NCI-H69 (cell line): Measurements from ENCODE around the gene SMTNL2.

ENCODE experiments used
- DNase-seq: peaks from one replicate; lab custom pipeline; 2025; lab: John Stamatoyannopoulos, UW

SMTNL2 gene

GRCh38 chr17:4584101-4584916 lies at the start of gene SMTNL2:
Gene SMTNL2, plus strand, starts transcription at chr17:4584529. Its CDS starts 77 bp downstream, at chr17:4584606.
- peak; percentile 48 for DNase-seq

- DNase-seq = no peak
Measured at GRCh38 chr17:4534928-4535666, 49.2 kb upstream of the SMTNL2 start.

DNA sequence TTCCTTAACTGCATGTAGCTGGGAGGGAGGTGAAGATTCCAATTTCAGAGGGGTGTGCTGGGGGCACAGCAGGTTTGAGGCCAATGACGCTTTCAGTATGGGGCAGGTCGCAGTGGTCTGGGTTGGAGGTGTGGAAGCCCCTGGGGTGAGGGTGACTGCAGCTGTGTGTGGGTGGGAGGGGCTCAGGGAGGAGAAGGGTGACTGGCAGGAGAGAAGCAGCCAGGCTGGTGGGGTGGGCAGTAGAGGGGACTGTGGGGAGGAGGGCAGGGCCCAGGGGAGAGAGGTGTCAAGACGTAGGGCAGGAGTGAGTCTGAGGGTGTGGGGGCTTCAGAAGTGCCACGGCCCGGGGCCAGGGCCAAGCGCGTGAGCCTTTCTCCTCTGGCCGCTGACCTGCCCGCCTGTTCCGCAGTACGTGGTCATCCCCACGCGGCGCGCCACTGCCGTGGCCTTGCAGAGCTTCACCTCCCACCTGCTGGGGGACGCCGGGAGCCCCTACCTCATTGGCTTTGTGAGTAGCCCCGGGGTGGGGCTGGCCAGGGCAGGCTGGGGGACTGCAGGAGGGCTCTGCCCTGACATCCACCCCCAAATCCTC lies 48.6 kb upstream of the SMTNL2 start:
- DNase-seq = no peak

DNA sequence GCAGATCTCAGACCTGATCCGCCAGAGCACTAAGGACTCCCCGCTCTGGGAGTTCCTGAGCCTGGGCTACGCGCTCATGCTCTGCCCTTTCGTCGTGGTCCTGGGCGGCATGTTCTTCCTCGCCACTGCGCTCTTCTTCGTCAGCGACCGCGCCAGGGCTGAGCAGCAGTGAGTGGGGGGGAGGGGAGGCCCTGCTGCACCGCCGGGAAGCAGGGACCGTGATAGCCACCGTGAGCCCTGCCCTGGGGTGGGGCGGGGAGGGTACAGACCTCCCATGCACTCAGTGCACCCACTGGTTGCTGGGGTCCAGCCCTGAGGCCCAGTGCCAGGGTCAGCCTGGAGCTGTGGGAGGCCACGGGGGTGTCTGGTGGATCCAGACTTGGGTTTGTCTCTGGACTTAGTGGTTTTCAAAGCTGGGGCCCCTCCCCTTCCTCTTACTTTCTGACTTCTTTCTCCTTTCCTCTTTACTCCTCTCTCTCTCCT lies 48.0 kb upstream of the SMTNL2 start:
- DNase-seq = no peak

DNA sequence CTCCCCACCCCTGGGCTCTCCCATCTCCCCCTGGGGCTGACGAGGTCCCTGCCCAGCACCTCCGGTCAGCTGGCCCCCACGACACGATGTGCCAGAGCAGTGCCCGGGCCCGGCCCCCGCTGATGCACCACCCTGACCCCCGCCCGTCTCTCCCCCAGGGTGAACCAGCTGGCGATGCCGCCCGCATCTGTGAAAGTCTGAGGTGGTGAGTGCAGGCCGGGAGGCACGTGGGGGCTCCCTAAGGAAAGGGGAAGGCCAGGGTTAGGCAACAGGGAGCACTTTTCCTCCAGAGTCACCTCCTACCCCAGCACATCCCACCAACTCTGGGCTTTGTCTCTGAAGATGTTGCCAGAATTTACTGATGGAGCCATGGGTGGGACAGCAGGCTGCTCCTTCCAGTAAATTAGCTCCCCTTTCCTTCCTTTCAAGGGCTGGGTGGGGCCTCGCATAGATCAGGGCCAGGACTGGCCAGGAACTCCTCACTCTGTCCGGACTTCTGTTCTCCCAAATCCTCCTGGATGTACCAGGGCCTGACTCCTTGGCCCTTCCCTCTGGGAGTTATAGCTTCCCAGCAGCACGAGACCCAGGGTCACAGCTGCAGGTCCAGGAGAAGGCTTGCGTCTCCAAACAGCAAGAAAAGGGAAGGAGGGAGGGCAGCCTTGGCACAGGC lies 47.5 kb upstream of the SMTNL2 start:
- no peak for DNase-seq

DNA sequence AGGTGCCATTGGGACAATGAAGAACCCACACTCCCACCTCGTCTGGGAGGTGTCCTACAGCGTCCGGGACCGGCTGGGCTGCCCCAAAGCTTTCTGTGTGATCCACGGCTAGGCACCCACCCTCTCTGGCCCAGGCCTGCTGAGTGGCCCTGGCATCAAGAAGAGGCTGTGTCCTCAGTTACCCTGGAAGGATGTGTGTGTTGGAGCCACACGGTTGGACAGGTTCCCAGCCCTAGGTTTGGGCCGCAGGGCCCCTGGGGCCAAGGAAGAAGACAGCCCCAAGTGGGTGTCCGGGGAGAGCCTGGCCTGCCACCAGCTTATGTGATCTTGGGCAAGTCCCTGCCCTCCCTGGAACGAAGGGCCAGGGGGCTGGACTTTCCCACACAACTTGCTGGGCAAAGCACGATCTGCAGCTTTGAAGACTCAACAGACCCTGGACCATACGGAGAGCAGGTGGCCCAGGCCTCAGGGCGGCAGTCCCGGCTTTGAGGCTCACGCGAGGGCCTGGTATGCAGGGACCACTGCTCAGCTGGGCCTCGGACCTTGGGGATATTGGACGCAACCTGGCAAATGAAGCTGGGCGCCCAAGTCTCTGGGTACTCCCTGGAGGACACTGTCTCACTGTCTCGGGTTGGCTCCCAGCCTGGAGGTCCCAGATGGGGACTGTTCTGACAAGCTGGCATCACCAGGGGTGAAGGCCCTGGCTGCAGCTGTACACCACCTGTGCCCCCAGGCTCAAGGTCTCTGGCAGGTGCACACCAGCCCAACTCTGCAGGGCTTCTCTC lies 46.7 kb upstream of the SMTNL2 start:
- DNase-seq = no peak

DNA sequence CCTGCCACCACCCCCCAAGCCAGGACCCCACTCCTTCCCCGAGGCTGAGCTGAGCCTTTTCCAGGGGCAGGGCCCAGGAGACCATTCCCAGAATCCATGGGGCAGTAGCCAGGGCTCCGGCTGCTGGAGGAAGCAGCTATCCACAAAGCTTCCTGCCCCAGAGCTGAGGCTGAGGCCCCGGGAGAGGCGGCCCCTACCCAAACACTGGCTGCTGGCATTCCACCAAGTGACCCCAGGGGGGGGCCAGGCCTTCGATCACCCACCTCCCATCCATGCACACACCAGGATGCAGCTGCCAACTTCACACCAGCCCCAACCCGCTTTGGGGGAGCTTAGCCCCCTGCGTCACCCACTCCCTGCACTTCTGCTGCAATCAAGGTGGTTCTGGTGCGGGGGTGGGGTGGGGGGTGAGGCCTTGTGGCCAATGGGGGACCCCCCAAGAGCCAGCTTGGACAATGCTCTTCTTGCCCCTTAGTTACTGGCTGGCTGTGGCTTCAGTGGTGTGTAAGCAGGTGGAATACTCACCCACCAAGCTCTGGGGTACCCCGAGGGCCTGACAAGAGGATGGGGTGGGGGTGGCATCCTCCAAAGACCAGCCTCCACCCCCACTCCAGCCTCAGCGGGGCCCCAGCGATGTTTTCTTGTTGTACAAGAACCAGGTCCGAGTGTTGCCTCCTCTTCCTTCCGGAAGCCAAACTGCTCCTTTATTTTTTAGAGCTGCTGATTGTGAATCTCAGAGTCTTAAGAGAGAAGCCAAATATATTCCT lies 45.9 kb upstream of the SMTNL2 start:
- no peak for DNase-seq

GRCh38 chr17:4539025-4539424 lies 45.3 kb upstream of the SMTNL2 start:
- DNase-seq = no peak

- DNase-seq = no peak
Measured at GRCh38 chr17:4539576-4540223, 44.6 kb upstream of the SMTNL2 start.

- DNase-seq = no peak
Measured at GRCh38 chr17:4540224-4540651, 44.1 kb upstream of the SMTNL2 start.

DNA sequence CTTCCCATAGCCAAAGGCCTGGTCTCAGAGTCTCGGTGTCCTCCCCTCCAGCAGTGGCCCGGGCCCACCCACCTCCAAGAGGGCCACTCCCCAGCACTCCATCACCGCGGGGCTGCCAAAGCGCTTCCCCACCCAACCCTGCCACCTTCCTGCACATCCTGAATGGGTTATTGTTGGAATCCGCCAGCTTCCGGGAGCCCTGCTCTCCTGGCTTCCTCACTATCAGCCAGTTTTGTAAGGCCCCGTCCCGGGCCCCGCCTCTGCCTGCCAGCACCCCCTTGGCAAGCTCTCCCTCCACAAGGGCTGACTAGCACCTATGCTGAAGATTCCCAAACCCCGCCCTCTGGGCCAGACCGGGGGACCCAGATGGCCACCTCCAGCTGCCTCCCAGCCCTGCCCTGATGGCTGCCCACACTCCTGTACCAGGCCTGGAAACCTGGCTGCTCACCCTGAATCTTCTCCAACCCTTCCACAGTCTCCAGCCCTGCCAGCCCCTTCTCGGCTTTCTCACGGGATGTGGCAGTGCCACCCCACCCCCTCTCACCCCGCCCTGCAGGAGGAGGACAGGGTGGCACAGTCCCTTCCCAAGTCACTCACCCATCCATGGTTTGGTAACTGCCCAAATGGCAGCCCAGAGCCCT lies 43.5 kb upstream of the SMTNL2 start:
- DNase-seq = no peak

DNA sequence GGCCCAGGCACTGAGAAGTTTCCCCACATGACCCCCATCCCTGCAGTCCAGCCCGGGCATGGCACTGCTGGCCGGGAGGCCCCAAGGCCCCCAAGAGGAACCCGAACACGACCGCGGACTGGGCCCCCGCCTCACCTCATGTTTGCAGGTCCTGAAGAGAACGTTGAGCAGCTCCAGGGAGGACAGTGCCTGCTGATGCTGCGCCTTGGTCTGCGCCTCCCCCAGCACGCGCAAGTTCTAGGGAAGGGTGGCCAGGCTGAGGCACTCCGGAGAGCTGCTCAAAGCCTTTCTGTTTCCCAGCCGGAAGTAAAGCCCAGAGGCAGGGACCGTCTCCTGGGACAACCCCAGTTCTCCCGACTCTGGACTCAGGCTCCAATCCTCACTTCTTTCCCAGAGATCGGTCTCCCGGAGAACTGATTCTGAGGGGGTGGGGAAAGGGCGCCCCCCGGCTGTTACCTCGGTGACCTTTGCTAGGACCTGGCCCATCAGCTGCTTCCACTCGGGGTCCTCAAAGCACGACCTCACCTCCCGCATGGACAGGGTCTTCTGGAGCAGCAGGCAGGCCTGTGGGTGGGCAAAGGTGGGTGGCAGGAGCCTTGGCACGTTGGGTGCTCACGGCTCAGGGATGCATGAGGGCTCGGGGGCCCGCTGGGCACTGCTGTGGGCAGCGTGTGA lies 42.9 kb upstream of the SMTNL2 start:
- no peak for DNase-seq

- DNase-seq = no peak
Measured at GRCh38 chr17:4542003-4542725, 42.2 kb upstream of the SMTNL2 start.

DNA sequence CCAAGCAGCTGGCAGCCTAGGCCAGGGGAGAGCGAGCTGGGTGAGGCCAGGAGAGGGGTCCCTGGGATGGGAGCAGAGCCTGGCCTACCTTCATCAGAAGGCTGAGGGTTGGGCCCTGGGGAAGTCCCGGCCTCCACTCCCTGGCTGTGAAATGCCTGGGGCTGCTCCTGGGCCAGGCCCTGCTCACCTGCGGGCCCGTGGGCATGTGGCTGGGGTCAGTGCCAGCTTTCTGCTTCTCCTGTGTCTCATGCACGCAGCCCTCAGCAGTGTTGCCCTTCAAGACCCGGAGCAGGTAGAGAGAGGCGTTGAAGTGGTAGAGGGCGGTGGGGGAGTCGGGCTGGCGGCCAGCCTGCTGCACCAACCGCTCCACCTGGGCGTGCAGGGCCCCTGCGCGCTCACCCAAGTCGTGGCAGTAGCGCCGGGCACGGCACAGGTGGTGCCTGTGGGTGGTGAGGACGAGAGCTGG lies 41.6 kb upstream of the SMTNL2 start:
- no peak for DNase-seq

GRCh38 chr17:4543557-4544026 lies 40.7 kb upstream of the SMTNL2 start:
- no peak for DNase-seq

DNA sequence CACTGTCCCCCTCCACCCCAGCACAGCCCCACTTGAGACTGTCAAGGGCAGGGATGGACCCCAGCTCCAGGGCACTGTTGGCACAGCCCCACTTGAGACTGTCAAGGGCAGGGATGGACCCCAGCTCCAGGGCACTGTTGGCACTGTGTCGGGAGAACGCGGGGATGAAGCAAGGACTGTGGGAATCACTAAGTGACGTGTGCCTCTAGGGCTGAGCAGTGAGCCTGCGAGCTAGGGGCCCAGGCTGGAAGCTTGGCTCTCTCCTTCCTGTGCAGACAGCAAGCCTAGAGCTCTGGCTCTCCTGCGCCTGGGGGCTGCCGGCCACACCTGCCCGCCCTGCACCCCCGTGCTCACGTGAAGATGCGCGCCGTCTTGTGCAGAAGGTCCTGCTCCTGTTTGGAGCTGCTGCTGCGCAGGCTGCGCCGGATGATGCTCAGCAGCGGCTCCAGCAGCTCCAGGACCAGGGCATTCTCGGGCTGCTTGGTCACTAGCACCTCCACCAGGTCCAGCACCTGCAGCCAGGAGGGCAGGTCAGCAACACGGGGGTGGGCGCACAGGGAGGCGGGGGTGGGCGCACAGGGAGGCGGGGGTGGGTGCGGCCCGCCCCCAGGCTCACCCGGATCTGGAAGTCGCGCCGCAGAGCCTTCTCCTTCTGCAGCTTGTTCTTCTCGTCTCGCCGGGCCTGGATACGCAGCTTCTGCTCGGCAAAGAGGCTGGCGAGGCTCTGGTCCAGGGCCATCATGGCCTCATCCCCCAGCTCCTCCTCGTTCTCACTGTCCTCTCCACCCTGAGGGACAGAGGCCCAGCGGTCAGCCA lies 40.0 kb upstream of the SMTNL2 start:
- no peak for DNase-seq

DNA sequence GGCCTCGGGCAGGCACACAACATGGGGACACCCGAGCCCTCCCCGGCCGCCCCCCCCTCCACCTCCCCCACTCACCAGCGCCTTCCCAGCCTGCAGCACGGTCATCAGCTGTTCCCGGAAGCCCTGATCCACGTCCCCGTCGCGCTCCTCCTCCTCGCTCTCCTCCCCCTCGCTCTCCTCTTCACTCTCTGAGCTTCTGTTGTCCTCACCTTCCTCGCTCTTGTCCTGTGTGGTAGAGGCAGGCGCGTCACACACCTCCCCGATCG lies 39.4 kb upstream of the SMTNL2 start:
- DNase-seq = no peak
